Loucy (cell line): Measurements from ENCODE around the gene LIME1.
A peak's percentile ranks its signal among the peaks of the same experiment; 100 is the strongest.

Source experiments
- H2AFZ ChIP-seq: fragments of 200-600 bp; sonication (generic); 2 replicates; pipeline ENCODE4 v1.6.0; 2016; ENCODE audit warnings: antibody characterized with exemption, mild to moderate bottlenecking, low read length, moderate library complexity
- H3F3A ChIP-seq: fragments of 200-600 bp; 2 replicates; pipeline ENCODE4 v1.6.0; 2016; ENCODE audit warnings: antibody characterized with exemption, low read depth, mild to moderate bottlenecking
- H3K27me3 ChIP-seq: fragments of 200-600 bp; sonication (generic); 2 replicates; pipeline ENCODE4 v1.6.1; 2014; ENCODE audit warnings: low read length, mild to moderate bottlenecking; ENCODE audit not compliant: insufficient read depth, poor library complexity, severe bottlenecking
- H3K36me3 ChIP-seq: fragments of 200-600 bp; sonication (generic); 2 replicates; pipeline ENCODE4 v1.6.1; 2016; ENCODE audit warnings: low read length; ENCODE audit not compliant: insufficient read depth
- H3K4me1 ChIP-seq: fragments of 200-600 bp; sonication (generic); 2 replicates; pipeline ENCODE4 v1.5.1; 2014; ENCODE audit warnings: low read length, mild to moderate bottlenecking; ENCODE audit not compliant: insufficient read depth, poor library complexity, severe bottlenecking
- H3K4me2 ChIP-seq: fragments of 200-600 bp; sonication (generic); 2 replicates; pipeline ENCODE4 v1.6.0; 2014; ENCODE audit warnings: antibody characterized with exemption, low read length, low read depth, mild to moderate bottlenecking; ENCODE audit not compliant: poor library complexity, severe bottlenecking
- H3K4me3 ChIP-seq: fragments of 200-600 bp; sonication (generic); 2 replicates; pipeline ENCODE4 v1.5.1; 2014; ENCODE audit warnings: low read length, mild to moderate bottlenecking, mixed read lengths; ENCODE audit not compliant: poor library complexity, severe bottlenecking
- H3K79me2 ChIP-seq: fragments of 200-600 bp; sonication (generic); 2 replicates; pipeline ENCODE4 v1.6.1; 2014; ENCODE audit warnings: low read length; ENCODE audit not compliant: insufficient read depth
- H3K9ac ChIP-seq: fragments of 200-600 bp; sonication (generic); 2 replicates; pipeline ENCODE4 v1.6.0; 2014; ENCODE audit warnings: mild to moderate bottlenecking, low read depth, low read length, moderate library complexity; ENCODE audit not compliant: poor library complexity, severe bottlenecking
- H3K9me2 ChIP-seq: fragments of 200-600 bp; sonication (generic); replicated peaks from 2 replicates; pipeline ENCODE4 v1.6.1; 2016; ENCODE audit warnings: low read depth, low read length, mixed read lengths
- H3K9me3 ChIP-seq: fragments of 200-600 bp; sonication (generic); 2 replicates; pipeline ENCODE4 v1.6.1; 2014; ENCODE audit warnings: mild to moderate bottlenecking, antibody characterized with exemption, low read length, low read depth; ENCODE audit not compliant: insufficient read depth
- H4K20me1 ChIP-seq: fragments of 200-600 bp; sonication (generic); 2 replicates; pipeline ENCODE4 v1.6.0; 2014; ENCODE audit warnings: antibody characterized with exemption, low read length, mild to moderate bottlenecking; ENCODE audit not compliant: insufficient read depth, poor library complexity, severe bottlenecking
- CTCF ChIP-seq: fragments of 200-600 bp; sonication (generic); conservative IDR thresholded peaks from 2 replicates; pipeline ENCODE4 v1.5.1; 2014; ENCODE audit warnings: mild to moderate bottlenecking, antibody characterized with exemption, low read length
- EZH2phosphoT487 ChIP-seq: fragments of 200-600 bp; IDR thresholded peaks from 2 replicates; pipeline ENCODE4 v1.6.1; 2018; ENCODE audit warnings: antibody characterized with exemption, mild to moderate bottlenecking, moderate library complexity, borderline replicate concordance

The LIME1 gene

GRCh38 chr20:63735859-63736718 lies at the start of gene LIME1:
TSS of gene LIME1 (plus strand) at chr20:63736664. CDS start at chr20:63737550, 886 bp downstream.
- peak within 1 kb of the TSS; percentile 98 for H3K9ac ChIP-seq
- H3K4me2 ChIP-seq, result peak within 1 kb of the TSS; percentile 95
- TF ChIP-seq CTCF (no peak; the same call in 1 of the 2 replicates), EZH2phosphoT487 (no peak)
- H4K20me1 ChIP-seq, result peaks cover 20% of the 10 kb centered on the region
- no peaks in the 10 kb centered on the region for H3K9me3 ChIP-seq
- H2AFZ ChIP-seq, result no peak within 1 kb of the TSS
- H3K27me3 ChIP-seq, result no peaks in the 10 kb centered on the region
- peak within 1 kb of the TSS; percentile 86 for H3K4me3 ChIP-seq
- H3K4me1 ChIP-seq, result peaks cover 41% of the 10 kb centered on the region
- H3K36me3 ChIP-seq, result peaks cover 25% of the 10 kb centered on the region; the same call in 1 of the 2 replicates
- no peaks in the 10 kb centered on the region for H3K9me2 ChIP-seq
- H3F3A ChIP-seq, result peaks cover 5% of the 10 kb centered on the region; the same call in 1 of the 2 replicates
- H3K79me2 ChIP-seq, result peaks cover 49% of the 10 kb centered on the region

GRCh38 chr20:63687419-63688178 lies 48.9 kb upstream of the LIME1 start:
- Histone ChIP-seq H3K9ac (no peak overlapping the region), H3K4me2 (no peak overlapping the region)
- TF ChIP-seq CTCF, result no peak

GRCh38 chr20:63688228-63689045 lies 48.0 kb upstream of the LIME1 start:
- H3K4me1 ChIP-seq, result no peaks in the 10 kb centered on the region
- H3K4me3 ChIP-seq, result no peak overlapping the region
- H3K79me2 ChIP-seq, result no peaks in the 10 kb centered on the region
- no peaks in the 10 kb centered on the region for H3K9me3 ChIP-seq
- no peak overlapping the region for H3K9ac ChIP-seq
- H3K36me3 ChIP-seq, result no peaks in the 10 kb centered on the region
- H3F3A ChIP-seq, result no peaks in the 10 kb centered on the region
- no peak overlapping the region for H3K4me2 ChIP-seq
- TF ChIP-seq EZH2phosphoT487 (no peak), CTCF (no peak)
- H3K9me2 ChIP-seq, result no peaks in the 10 kb centered on the region
- no peak overlapping the region for H2AFZ ChIP-seq
- H3K27me3 ChIP-seq, result no peaks in the 10 kb centered on the region
- no peaks in the 10 kb centered on the region for H4K20me1 ChIP-seq

More at GRCh38 chr20:63687419-63688178, 48.9 kb upstream of the LIME1 start:
- Histone ChIP-seq H3K4me3 (no peak overlapping the region), H3K4me1 (peaks cover under 1% of the 10 kb centered on the region), H3K36me3 (no peaks in the 10 kb centered on the region), H4K20me1 (no peaks in the 10 kb centered on the region), H3K79me2 (no peaks in the 10 kb centered on the region), H3K9me3 (no peaks in the 10 kb centered on the region), H3K27me3 (no peaks in the 10 kb centered on the region), H2AFZ (no peak overlapping the region), H3K9me2 (no peaks in the 10 kb centered on the region), H3F3A (no peaks in the 10 kb centered on the region)
